PC-3 (cell line): ENCODE measurements around the gene UCHL5.

Source experiments
- CTCF ChIP-seq: fragments of 300-600 bp; sonication (generic); conservative IDR thresholded peaks from 2 replicates; pipeline ENCODE4 v1.5.1; 2017; ENCODE audit warnings: antibody characterized with exemption, low read depth, mild to moderate bottlenecking, low read length
- EZH2 ChIP-seq: fragments of 300-600 bp; sonication (generic); IDR thresholded peaks from one replicate; pipeline ENCODE4 v1.6.1; 2017; ENCODE audit warnings: antibody characterized with exemption, mild to moderate bottlenecking, low read length; ENCODE audit not compliant: unreplicated experiment
- EZH2phosphoT487 ChIP-seq: fragments of 300-600 bp; sonication (generic); IDR thresholded peaks from 2 replicates; pipeline ENCODE4 v1.6.1; 2018; ENCODE audit warnings: mild to moderate bottlenecking, antibody characterized with exemption, low read length, borderline replicate concordance

- TF ChIP-seq EZH2phosphoT487 (no peak), CTCF (no peak), EZH2 (no peak)
Measured at GRCh38 chr1:193103759-193104501, 44.8 kb upstream of the UCHL5 start.
